Peyer's patch (tissue), 4 donors: ENCODE results near the gene CEP63. TPM values are rescaled to one million over a fixed set of nuclear protein-coding genes. Genes with fewer than 3 reads are reported as not detected.

Experiments
- DNase-seq, 3 donors: peaks; one replicate each; pipeline ENCODE4 v3.0.0-alpha.2; 2017 to 2019
- H3K27ac ChIP-seq, 4 donors: fragments of 200-600 bp; sonication (generic); one replicate each; pipeline ENCODE4 v1.5.1; 2016 to 2019
- H3K27me3 ChIP-seq, 2 donors: fragments of 200-600 bp; sonication (generic); one replicate each; pipeline ENCODE4 v1.5.1; 2019
- H3K36me3 ChIP-seq, 3 donors: fragments of 200-600 bp; sonication (generic); one replicate each; pipeline ENCODE4 v1.5.1; 2016 to 2019
- H3K4me1 ChIP-seq, 4 donors: fragments of 200-600 bp; sonication (generic); one replicate each; pipeline ENCODE4 v1.5.1; 2016 to 2019
- H3K4me3 ChIP-seq, 4 donors: fragments of 200-600 bp; sonication (generic); 1 replicate in 3 of 4; 2 replicates in 1 of 4; pipeline ENCODE4 v1.5.1; 2016 to 2019; ENCODE audit warnings: mild to moderate bottlenecking in 1 of 4
- H3K9me3 ChIP-seq, 4 donors: fragments of 200-600 bp; sonication (generic); one replicate each; pipeline ENCODE4 v1.5.1; 2016 to 2019; ENCODE audit warnings: mild to moderate bottlenecking in 1 of 4
- CTCF ChIP-seq, 6 experiments: fragments of 450-650 bp in 4 of 6; fragments of 200-600 bp in 2 of 6; sonication (generic) in 1 of 6; IDR thresholded peaks; one replicate each; pipeline ENCODE4 v1.5.1; 2017 to 2019; ENCODE audit warnings: antibody characterized with exemption in 6 of 6, mild to moderate bottlenecking in 3 of 6, moderate library complexity in 1 of 6
- POLR2A ChIP-seq, 2 donors: fragments of 450-650 bp; IDR thresholded peaks; one replicate each; pipeline ENCODE4 v1.5.1; 2017; ENCODE audit warnings: antibody characterized with exemption in 2 of 2, mild to moderate bottlenecking in 2 of 2, moderate library complexity in 2 of 2
- total RNA-seq, 4 donors: library from RNA; depleted of rRNA; stranded (reverse); fragments of >200 nt; gene quantifications; one replicate each; pipeline ENCODE4 v1.1.0, GENCODE V29; 2016

Gene CEP63
- total RNA-seq, 4 donors from 2014 or later, result 13.3 to 67.7 (median 19.6) TPM

- H3K27me3 ChIP-seq, result no peaks in the 10 kb centered on the region
- TF ChIP-seq POLR2A (IDR thresholded peaks at IDR 0.05) (no peak), CTCF (IDR thresholded peaks at IDR 0.05) (no peak)
- no peak for DNase-seq
- no peaks in the 10 kb centered on the region for H3K36me3 ChIP-seq
- H3K4me3 ChIP-seq, result no peak overlapping the region
- H3K9me3 ChIP-seq, result peaks cover 0 to 23% (median 0%) of the 10 kb centered on the region in 4 donors
- no peak overlapping the region for H3K27ac ChIP-seq
- H3K4me1 ChIP-seq, result no peaks in the 10 kb centered on the region
Observed at GRCh38 chr3:134527037-134527436, 41.2 kb downstream of the CEP63 start.

DNA sequence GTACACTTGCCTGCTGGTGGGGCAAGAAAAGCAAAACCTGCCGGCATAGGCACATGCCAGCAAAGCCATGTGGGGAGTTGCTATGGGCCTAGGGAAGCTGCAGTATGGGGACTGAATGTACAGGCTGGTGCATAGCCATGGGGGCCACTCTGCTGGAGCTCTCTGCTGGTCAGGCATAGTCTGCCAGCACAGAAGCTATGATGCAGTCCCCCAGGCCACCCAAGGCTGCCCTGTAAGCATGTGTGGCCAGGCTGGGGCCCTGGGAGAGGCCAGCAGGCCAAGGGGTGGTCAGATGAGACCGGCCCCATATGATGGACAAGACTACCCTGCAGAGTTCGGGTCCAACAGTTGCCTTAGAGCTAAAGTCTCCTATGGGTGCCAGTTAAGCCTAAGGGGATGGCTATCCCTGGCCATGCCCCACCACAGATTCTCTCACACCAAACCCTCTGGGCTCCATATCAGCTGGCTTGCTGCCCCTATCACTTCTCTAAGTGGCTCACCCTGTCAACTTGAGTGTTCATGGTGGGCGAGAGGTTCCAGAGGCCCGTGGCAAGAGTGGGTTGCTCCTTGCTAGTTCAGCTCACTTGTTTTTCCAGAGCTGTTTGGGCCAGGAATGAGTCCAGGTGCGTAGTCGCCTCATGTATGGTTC lies 41.8 kb downstream of the CEP63 start:
- no peaks in the 10 kb centered on the region for H3K27me3 ChIP-seq
- H3K9me3 ChIP-seq, result peaks cover 0 to 23% (median 0%) of the 10 kb centered on the region in 4 donors
- no peak overlapping the region for H3K27ac ChIP-seq
- no peaks in the 10 kb centered on the region for H3K36me3 ChIP-seq
- H3K4me3 ChIP-seq, result no peak overlapping the region
- DNase-seq, result no peak
- H3K4me1 ChIP-seq, result no peaks in the 10 kb centered on the region
- TF ChIP-seq CTCF (IDR thresholded peaks at IDR 0.05) (no peak), POLR2A (IDR thresholded peaks at IDR 0.05) (no peak)

- DNase-seq, result no peak
- H3K27ac ChIP-seq, result no peak overlapping the region
- no peaks in the 10 kb centered on the region for H3K27me3 ChIP-seq
- no peak overlapping the region for H3K4me3 ChIP-seq
- H3K9me3 ChIP-seq, result no peaks in the 10 kb centered on the region
- TF ChIP-seq CTCF (IDR thresholded peaks at IDR 0.05) (no peak), POLR2A (IDR thresholded peaks at IDR 0.05) (no peak)
- H3K4me1 ChIP-seq, result no peaks in the 10 kb centered on the region
- peaks cover 0 to 18% (median 0%) of the 10 kb centered on the region in 3 donors for H3K36me3 ChIP-seq
Observed at GRCh38 chr3:134533493-134533892, 47.6 kb downstream of the CEP63 start.

GRCh38 chr3:134535186-134535970 lies 49.5 kb downstream of the CEP63 start:
- no peaks in the 10 kb centered on the region for H3K9me3 ChIP-seq
- H3K4me1 ChIP-seq, result no peaks in the 10 kb centered on the region
- no peak for DNase-seq
- no peak overlapping the region for H3K4me3 ChIP-seq
- no peak for TF ChIP-seq CTCF (IDR thresholded peaks at IDR 0.05)
- H3K27ac ChIP-seq, result no peak overlapping the region
- peaks cover 0 to 19% (median 0%) of the 10 kb centered on the region in 3 donors for H3K36me3 ChIP-seq
- no peaks in the 10 kb centered on the region for H3K27me3 ChIP-seq

DNA sequence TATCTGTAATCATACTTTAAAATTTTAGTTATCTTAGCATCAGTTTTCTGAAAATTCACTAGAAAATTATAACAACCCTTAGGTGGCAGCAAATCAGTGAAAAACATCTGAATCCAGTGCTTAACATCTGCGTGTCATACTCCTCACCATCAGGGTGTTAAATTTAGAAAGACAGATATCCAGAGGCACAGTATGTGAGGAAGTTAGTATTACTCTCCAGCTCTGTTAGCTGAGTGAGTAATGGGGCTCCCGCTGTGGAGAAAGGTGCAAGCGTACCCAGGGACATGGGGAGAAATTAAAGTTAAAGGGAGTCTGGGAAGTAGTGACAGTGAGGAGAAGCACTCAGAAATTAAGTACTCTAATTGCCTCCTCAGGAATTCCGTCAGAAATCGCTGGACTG lies 50.9 kb downstream of the CEP63 start:
- H3K9me3 ChIP-seq, result no peaks in the 10 kb centered on the region
- H3K36me3 ChIP-seq, result peaks cover 0 to 26% (median 0%) of the 10 kb centered on the region in 3 donors
- TF ChIP-seq CTCF (IDR thresholded peaks at IDR 0.05), result no peak
- no peak for TF ChIP-seq POLR2A (IDR thresholded peaks at IDR 0.05)

More for the DNA sequence above, 50.9 kb downstream of the CEP63 start:
- no peak for DNase-seq
- Histone ChIP-seq H3K27ac (no peak overlapping the region), H3K4me1 (no peaks in the 10 kb centered on the region), H3K27me3 (no peaks in the 10 kb centered on the region), H3K4me3 (no peak overlapping the region)
